Endothelial cell (in vitro differentiated cells): Measurements from ENCODE around the gene VPS50. TPM values are rescaled to one million over a fixed set of nuclear protein-coding genes. Genes with fewer than 3 reads are reported as not detected.
"Not testable (repeated sequence)": the region's sequence is repeated elsewhere in the genome, so short reads cannot be mapped to it uniquely, and the experiment has no call there.

Source experiments
- DNase-seq: peaks from one replicate; pipeline ENCODE4 v3.0.0; 2021; ENCODE audit warnings: low spot score
- H3K27ac Mint-ChIP-seq: one replicate; pipeline ENCODE4 v1.8.0; 2021; ENCODE audit warnings: mixed read lengths, inconsistent platforms; ENCODE audit not compliant: unreplicated experiment
- H3K27me3 Mint-ChIP-seq: one replicate; pipeline ENCODE4 v1.8.0; 2021; ENCODE audit warnings: mild to moderate bottlenecking, moderate library complexity, mixed read lengths, inconsistent platforms; ENCODE audit not compliant: unreplicated experiment
- H3K36me3 Mint-ChIP-seq: one replicate; pipeline ENCODE4 v1.8.0; 2021; ENCODE audit warnings: mild to moderate bottlenecking, low read depth, mixed read lengths, inconsistent platforms; ENCODE audit not compliant: unreplicated experiment
- H3K4me1 Mint-ChIP-seq: one replicate; pipeline ENCODE4 v1.8.0; 2021; ENCODE audit warnings: mild to moderate bottlenecking, mixed read lengths, inconsistent platforms; ENCODE audit not compliant: unreplicated experiment
- H3K4me3 Mint-ChIP-seq: one replicate; pipeline ENCODE4 v1.8.0; 2021; ENCODE audit warnings: mild to moderate bottlenecking, mixed read lengths, inconsistent platforms; ENCODE audit not compliant: unreplicated experiment
- H3K9me3 Mint-ChIP-seq: one replicate; pipeline ENCODE4 v1.8.0; 2021; ENCODE audit warnings: mixed read lengths, inconsistent platforms; ENCODE audit not compliant: unreplicated experiment
- total RNA-seq: library from RNA; stranded (reverse); fragmentation: NEBNext Ultra II Directional; extraction: Animal tissue kit (Norgen Biotek cat#: 25700); gene quantifications from one replicate; pipeline ENCODE4 v1.2.1, GENCODE V29; 2021; ENCODE audit not compliant: unreplicated experiment
- TF ChIP-seq, protein P1 (sequence below): fragments of 200-600 bp; sonication (generic); IDR thresholded peaks from one replicate; pipeline ENCODE4 v1.5.0; 2021; ENCODE audit warnings: antibody characterized with exemption; ENCODE audit not compliant: unreplicated experiment

VPS50 gene
- total RNA-seq, 1 donor from 2014 or later: 20.6 TPM

GRCh38 chr7:93320887-93321286 lies 88.7 kb downstream of the VPS50 start:
- H3K9me3 Mint-ChIP-seq: no peaks in the 10 kb centered on the region

DNA sequence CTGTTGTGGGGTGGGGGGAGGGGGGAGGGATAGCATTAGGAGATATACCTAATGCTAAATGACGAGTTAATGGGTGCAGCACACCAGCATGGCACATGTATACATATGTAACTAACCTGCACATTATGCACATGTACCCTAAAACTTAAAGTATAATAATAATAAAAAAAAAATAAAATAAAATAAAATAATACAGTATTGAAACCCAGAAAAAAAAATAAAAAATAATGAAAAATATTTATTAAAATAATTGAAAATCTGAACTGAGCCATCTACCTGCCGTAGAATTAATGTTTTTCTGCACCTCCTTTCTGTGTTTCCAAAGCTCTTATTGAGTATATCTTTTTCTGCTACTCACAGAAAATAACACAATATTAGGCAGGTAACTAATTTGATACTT lies 94.1 kb downstream of the VPS50 start:
- H3K27ac Mint-ChIP-seq, DNase-seq, H3K36me3 Mint-ChIP-seq, H3K27me3 Mint-ChIP-seq, H3K4me1 Mint-ChIP-seq, H3K9me3 Mint-ChIP-seq, H3K4me3 Mint-ChIP-seq: not testable (repeated sequence)

More at GRCh38 chr7:93320887-93321286, 88.7 kb downstream of the VPS50 start:
- Mint-ChIP-seq H3K27me3 (no peaks in the 10 kb centered on the region), H3K36me3 (peaks cover 4% of the 10 kb centered on the region), H3K4me3 (no peak overlapping the region), H3K27ac (no peak overlapping the region), H3K4me1 (no peaks in the 10 kb centered on the region)
- TF ChIP-seq, protein P1, sequence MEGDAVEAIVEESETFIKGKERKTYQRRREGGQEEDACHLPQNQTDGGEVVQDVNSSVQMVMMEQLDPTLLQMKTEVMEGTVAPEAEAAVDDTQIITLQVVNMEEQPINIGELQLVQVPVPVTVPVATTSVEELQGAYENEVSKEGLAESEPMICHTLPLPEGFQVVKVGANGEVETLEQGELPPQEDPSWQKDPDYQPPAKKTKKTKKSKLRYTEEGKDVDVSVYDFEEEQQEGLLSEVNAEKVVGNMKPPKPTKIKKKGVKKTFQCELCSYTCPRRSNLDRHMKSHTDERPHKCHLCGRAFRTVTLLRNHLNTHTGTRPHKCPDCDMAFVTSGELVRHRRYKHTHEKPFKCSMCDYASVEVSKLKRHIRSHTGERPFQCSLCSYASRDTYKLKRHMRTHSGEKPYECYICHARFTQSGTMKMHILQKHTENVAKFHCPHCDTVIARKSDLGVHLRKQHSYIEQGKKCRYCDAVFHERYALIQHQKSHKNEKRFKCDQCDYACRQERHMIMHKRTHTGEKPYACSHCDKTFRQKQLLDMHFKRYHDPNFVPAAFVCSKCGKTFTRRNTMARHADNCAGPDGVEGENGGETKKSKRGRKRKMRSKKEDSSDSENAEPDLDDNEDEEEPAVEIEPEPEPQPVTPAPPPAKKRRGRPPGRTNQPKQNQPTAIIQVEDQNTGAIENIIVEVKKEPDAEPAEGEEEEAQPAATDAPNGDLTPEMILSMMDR: no peak
- DNase-seq: no peak

GRCh38 chr7:93327006-93327633 lies 95.0 kb downstream of the VPS50 start:
- TF ChIP-seq, protein P1: no peak
- Mint-ChIP-seq H3K4me1 (no peaks in the 10 kb centered on the region), H3K4me3 (no peak overlapping the region), H3K9me3 (no peaks in the 10 kb centered on the region), H3K36me3 (no peaks in the 10 kb centered on the region), H3K27me3 (no peaks in the 10 kb centered on the region), H3K27ac (no peak overlapping the region)
- no peak for DNase-seq

DNA sequence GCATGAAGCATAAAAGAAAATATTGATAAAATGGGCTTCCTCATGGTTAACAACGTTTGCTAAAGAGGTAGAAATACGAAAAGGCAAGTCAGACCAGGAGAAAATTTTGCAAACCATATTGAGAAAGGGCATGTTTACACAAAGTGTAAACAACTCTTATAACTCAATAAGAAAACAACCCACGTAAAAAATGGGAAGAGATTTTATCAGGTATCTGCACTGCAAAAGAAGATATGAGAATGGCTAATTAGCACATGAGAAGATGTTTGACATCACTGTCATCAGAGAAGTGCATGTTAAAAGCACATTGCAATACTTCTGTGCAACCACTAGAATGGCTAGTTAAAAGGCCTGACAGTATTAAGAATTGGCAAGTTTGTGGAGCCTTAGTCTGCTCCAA lies 99.5 kb downstream of the VPS50 start:
- Mint-ChIP-seq H3K27ac (no peak overlapping the region), H3K4me3 (no peak overlapping the region), H3K27me3 (no peaks in the 10 kb centered on the region), H3K4me1 (no peaks in the 10 kb centered on the region), H3K9me3 (no peaks in the 10 kb centered on the region), H3K36me3 (no peaks in the 10 kb centered on the region)
- TF ChIP-seq, protein P1: no peak
- DNase-seq: no peak

DNA sequence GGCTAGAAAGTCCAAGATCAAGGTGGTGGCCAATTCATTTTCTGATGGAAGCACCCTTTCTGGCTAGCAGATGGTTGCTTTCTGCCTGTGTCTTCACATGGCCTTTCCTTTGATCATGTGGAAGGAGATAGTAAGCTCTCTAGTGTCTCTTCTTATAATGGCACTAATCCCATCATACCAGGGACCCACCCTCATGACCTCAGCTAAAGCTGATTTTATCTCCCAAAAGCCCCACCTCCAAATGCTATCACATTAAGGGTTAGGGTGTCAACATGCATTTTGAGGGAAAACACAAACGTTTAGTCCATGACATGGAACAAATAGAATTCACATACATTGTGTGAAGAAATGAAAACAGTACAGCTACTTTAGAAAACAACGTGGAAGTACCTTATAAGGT lies 100.0 kb downstream of the VPS50 start:
- H3K4me1 Mint-ChIP-seq: no peaks in the 10 kb centered on the region
- no peaks in the 10 kb centered on the region for H3K36me3 Mint-ChIP-seq
- H3K4me3 Mint-ChIP-seq: no peak overlapping the region
- no peaks in the 10 kb centered on the region for H3K9me3 Mint-ChIP-seq
- H3K27me3 Mint-ChIP-seq: no peaks in the 10 kb centered on the region
- no peak overlapping the region for H3K27ac Mint-ChIP-seq
- DNase-seq: no peak
- TF ChIP-seq, protein P1: no peak
